IMR-90 (cell line): ENCODE measurements around the gene RASGRP3.

Experiments used
- CHD1 ChIP-seq: IDR thresholded peaks from 2 replicates; pipeline ENCODE4 v1.6.1; 2012; ENCODE audit warnings: low read depth, low read length, improper control_type of control experiment
- CTCF ChIP-seq: conservative IDR thresholded peaks from 2 replicates; pipeline ENCODE4 v1.5.1; 2012; ENCODE audit warnings: mild to moderate bottlenecking, low read depth, low read length, improper control_type of control experiment
- ELK1 ChIP-seq: fragments of 150-350 bp; IDR thresholded peaks from 2 replicates; pipeline ENCODE4 v1.6.1; 2016; ENCODE audit warnings: low read depth, mild to moderate bottlenecking, low read length, moderate library complexity, borderline replicate concordance
- FOS ChIP-seq: fragments of 150-350 bp; IDR thresholded peaks from 2 replicates; pipeline ENCODE4 v1.6.1; 2016; ENCODE audit warnings: low read depth, low read length
- MAFK ChIP-seq: IDR thresholded peaks from 2 replicates; pipeline ENCODE4 v1.6.1; 2012; ENCODE audit warnings: low read depth, low read length, improper control_type of control experiment
- MAZ ChIP-seq: IDR thresholded peaks from 2 replicates; pipeline ENCODE4 v1.6.1; 2012; ENCODE audit warnings: low read depth, mild to moderate bottlenecking, low read length, improper control_type of control experiment, moderate library complexity, borderline replicate concordance
- MXI1 ChIP-seq: IDR thresholded peaks from 2 replicates; pipeline ENCODE4 v1.6.1; 2012; ENCODE audit warnings: low read depth, mild to moderate bottlenecking, low read length, moderate library complexity, borderline replicate concordance
- POLR2A ChIP-seq: IDR thresholded peaks from 2 replicates; pipeline ENCODE4 v1.6.1; 2012; ENCODE audit warnings: mild to moderate bottlenecking, low read depth, low read length
- RAD21 ChIP-seq: IDR thresholded peaks from 2 replicates; pipeline ENCODE4 v1.6.1; 2012; ENCODE audit warnings: low read length, improper control_type of control experiment
- RCOR1 ChIP-seq: IDR thresholded peaks from 2 replicates; pipeline ENCODE4 v1.6.1; 2012; ENCODE audit warnings: mild to moderate bottlenecking, low read length, improper control_type of control experiment; ENCODE audit not compliant: insufficient replicate concordance
- RFX5 ChIP-seq: IDR thresholded peaks from 2 replicates; pipeline ENCODE4 v1.8.0; 2012; ENCODE audit warnings: low read depth, mild to moderate bottlenecking, low read length, moderate library complexity
- SMC3 ChIP-seq: fragments of 150-350 bp; IDR thresholded peaks from 2 replicates; pipeline ENCODE4 v1.6.1; 2016; ENCODE audit warnings: low read depth, mild to moderate bottlenecking, antibody characterized with exemption, low read length, moderate library complexity
- USF2 ChIP-seq: fragments of 150-350 bp; IDR thresholded peaks from 2 replicates; pipeline ENCODE4 v1.6.1; 2017; ENCODE audit warnings: mild to moderate bottlenecking, antibody characterized with exemption, low read length, low read depth

DNA sequence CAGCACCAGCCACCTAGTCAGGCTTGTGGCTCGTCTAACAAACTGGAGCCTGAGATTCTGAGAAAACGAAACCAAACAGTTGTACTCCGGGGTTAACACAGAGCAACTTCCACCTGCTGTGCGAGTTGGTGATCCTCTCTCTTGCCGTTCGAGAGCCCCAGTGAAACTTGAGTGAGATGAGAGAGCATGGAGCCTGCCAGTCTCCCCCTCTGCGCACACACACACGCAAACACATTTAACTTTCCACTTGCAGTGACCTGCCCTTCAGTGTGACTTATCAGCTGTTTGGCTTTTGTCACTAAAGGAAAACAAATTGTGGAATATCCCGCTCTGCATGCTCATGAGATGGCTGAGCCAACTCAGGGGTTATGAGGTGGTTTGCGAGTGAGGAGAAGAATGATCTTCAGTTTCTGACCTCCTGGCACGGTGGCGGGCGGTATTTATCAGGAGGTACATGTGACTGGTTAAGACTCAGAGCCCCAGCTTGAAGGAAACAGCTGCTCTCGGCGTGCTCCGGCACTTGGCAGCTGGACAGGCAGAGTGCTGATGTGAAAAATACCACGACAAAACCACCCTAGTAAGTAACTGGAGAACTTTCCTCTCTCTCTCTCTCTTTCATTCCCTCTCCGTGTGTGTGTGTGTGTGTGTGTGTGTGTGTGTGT, at the start of gene RASGRP3:
- peak; percentile 66; the same call in 1 of the 2 replicates for TF ChIP-seq USF2
- TF ChIP-seq CTCF: 0 out of 2 replicates have a peak, but pooled peaks have one; percentile 1
- TF ChIP-seq RAD21: no peak
- no peak for TF ChIP-seq ELK1
- TF ChIP-seq CHD1: no peak
- no peak for TF ChIP-seq RCOR1
- no peak for TF ChIP-seq POLR2A
- TF ChIP-seq MAZ: no peak
- TF ChIP-seq SMC3: peak; percentile 9; the same call in 1 of the 2 replicates
- no peak for TF ChIP-seq FOS
- peak; percentile 97 for TF ChIP-seq MXI1
- TF ChIP-seq RFX5: no peak
- TF ChIP-seq MAFK: peak; percentile 36; the same call in 1 of the 2 replicates
